RWPE2 (cell line): ENCODE measurements around the gene GFRA4.

Experiments used
- ATAC-seq: fragments of 200-7000 bp; cut with Tn5 transposase; 3 replicates; pipeline ENCODE4 v1.9.1; 2021; ENCODE audit warnings: low read depth
- DNase-seq: peaks from one replicate; pipeline ENCODE4 v3.0.0-alpha.2; 2020; ENCODE audit warnings: low spot score
- H3K27ac ChIP-seq: fragments of 450-650 bp; 2 replicates; pipeline ENCODE4 v1.5.1; 2017; ENCODE audit warnings: mild to moderate bottlenecking; ENCODE audit not compliant: poor library complexity, severe bottlenecking
- H3K27me3 ChIP-seq: fragments of 250-450 bp; sonication (Bioruptor Pico); 2 replicates; pipeline ENCODE4 v1.5.1; 2021; ENCODE audit warnings: mild to moderate bottlenecking, moderate library complexity; ENCODE audit not compliant: insufficient read depth, poor library complexity, severe bottlenecking
- H3K36me3 ChIP-seq: fragments of 250-450 bp; sonication (Bioruptor Pico); 2 replicates; pipeline ENCODE4 v1.5.1; 2020; ENCODE audit warnings: low read depth, mild to moderate bottlenecking, moderate library complexity
- H3K4me1 ChIP-seq: fragments of 250-450 bp; sonication (Bioruptor Pico); 2 replicates; pipeline ENCODE4 v1.5.1; 2021; ENCODE audit warnings: mild to moderate bottlenecking, moderate library complexity; ENCODE audit not compliant: insufficient read depth, poor library complexity, severe bottlenecking
- H3K4me3 ChIP-seq: fragments of 250-450 bp; sonication (Bioruptor Pico); 2 replicates; pipeline ENCODE4 v1.5.1; 2021; ENCODE audit warnings: mild to moderate bottlenecking, moderate library complexity; ENCODE audit not compliant: severe bottlenecking
- H3K9me3 ChIP-seq: fragments of 250-450 bp; sonication (Bioruptor Pico); 2 replicates; pipeline ENCODE4 v1.5.1; 2021; ENCODE audit warnings: mild to moderate bottlenecking, moderate library complexity; ENCODE audit not compliant: severe bottlenecking
- TF ChIP-seq, protein P1 (sequence below): fragments of 450-650 bp; IDR thresholded peaks from one replicate; pipeline ENCODE4 v1.5.1; 2017; ENCODE audit warnings: mild to moderate bottlenecking, moderate library complexity; ENCODE audit not compliant: poor library complexity, severe bottlenecking

The GFRA4 gene

DNA sequence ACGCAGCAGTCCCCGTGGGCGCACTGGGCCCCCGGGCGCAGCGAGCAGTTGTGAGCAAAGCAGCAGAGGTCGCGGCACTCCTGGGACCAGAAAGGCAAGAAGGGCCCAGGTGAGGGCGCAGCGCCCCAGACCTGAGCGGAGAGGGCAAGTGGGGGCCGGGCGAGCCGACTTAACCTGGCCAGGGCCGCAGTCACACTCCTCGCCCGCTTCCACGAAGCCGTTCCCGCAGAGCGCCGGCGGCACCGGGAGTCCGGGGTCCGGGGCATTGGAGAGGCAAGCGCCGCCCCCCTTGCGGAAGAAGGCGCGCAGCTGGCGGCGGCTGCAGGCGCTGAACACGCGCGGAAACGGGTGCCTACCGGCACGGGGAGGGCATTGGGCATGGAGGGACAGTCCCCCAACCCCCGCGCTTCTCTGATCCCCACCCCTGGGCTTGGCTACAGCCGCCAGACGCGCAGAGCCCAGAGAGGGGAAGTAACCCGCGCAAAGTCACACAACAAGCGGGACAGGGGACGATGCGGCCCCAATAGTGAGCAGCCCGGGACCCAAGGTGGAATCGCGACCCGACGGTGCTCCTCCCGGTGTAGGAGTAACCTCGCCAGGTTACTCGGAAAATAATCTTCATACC is 9.5 kb upstream of the GFRA4 start:
- TF ChIP-seq, protein P1, sequence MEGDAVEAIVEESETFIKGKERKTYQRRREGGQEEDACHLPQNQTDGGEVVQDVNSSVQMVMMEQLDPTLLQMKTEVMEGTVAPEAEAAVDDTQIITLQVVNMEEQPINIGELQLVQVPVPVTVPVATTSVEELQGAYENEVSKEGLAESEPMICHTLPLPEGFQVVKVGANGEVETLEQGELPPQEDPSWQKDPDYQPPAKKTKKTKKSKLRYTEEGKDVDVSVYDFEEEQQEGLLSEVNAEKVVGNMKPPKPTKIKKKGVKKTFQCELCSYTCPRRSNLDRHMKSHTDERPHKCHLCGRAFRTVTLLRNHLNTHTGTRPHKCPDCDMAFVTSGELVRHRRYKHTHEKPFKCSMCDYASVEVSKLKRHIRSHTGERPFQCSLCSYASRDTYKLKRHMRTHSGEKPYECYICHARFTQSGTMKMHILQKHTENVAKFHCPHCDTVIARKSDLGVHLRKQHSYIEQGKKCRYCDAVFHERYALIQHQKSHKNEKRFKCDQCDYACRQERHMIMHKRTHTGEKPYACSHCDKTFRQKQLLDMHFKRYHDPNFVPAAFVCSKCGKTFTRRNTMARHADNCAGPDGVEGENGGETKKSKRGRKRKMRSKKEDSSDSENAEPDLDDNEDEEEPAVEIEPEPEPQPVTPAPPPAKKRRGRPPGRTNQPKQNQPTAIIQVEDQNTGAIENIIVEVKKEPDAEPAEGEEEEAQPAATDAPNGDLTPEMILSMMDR: no peak
- peaks cover 53% of the 10 kb centered on the region for H3K27me3 ChIP-seq
- DNase-seq (peak; percentile 53), ATAC-seq (no peak)
- H3K9me3 ChIP-seq: no peaks in the 10 kb centered on the region
- H3K4me1 ChIP-seq: no peaks in the 10 kb centered on the region
- no peaks in the 10 kb centered on the region for H3K36me3 ChIP-seq
- no peak overlapping the region for H3K27ac ChIP-seq
- no peak overlapping the region for H3K4me3 ChIP-seq

DNA sequence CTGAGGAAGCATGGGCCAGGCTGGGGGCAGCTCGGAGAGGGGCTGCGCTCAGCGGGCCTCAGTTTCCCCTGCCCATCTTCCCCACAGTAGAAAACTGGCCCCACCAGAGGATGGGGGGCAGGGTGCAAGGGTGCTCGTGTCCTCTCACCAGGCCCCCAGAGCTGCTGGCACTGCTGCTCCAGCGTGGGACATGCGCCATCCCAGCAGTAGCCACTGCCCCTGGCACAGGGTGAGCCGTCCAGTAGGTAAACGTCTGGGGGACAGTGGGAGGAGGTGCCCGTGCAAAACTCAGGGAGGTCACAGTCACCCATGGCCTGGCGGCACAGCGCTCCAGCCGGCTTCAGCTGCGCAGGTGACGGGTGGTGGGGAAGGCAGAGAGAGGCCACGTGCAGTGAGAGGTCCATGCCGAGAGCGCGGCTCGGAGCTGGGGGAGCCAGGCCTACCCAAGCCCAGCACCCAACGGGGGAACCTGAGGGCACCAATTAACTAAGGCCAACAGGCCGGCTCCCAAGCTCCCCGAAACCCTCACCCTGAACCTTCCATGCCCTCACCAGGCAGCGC is 8.9 kb upstream of the GFRA4 start:
- Histone ChIP-seq H3K27me3 (peaks cover 53% of the 10 kb centered on the region), H3K4me1 (no peaks in the 10 kb centered on the region), H3K36me3 (no peaks in the 10 kb centered on the region), H3K27ac (no peak overlapping the region), H3K9me3 (no peaks in the 10 kb centered on the region), H3K4me3 (no peak overlapping the region)
- DNase-seq (peak; percentile 61), ATAC-seq (no peak)
- TF ChIP-seq, protein P1: no peak

GRCh38 chr20:3670945-3671344 is 7.7 kb upstream of the GFRA4 start:
- Histone ChIP-seq H3K4me1 (no peaks in the 10 kb centered on the region), H3K4me3 (no peak overlapping the region), H3K27me3 (peaks cover 48% of the 10 kb centered on the region), H3K9me3 (no peaks in the 10 kb centered on the region), H3K36me3 (no peaks in the 10 kb centered on the region), H3K27ac (no peak overlapping the region)
- TF ChIP-seq, protein P1: no peak
- ATAC-seq (no peak), DNase-seq (no peak)

GRCh38 chr20:3670511-3670910 is 7.3 kb upstream of the GFRA4 start:
- TF ChIP-seq, protein P1: peak; percentile 18
- no peak overlapping the region for H3K4me3 ChIP-seq
- ATAC-seq: peak; percentile 13; the same call in 1 of the 3 replicates
- no peaks in the 10 kb centered on the region for H3K9me3 ChIP-seq
- peaks cover 43% of the 10 kb centered on the region for H3K27me3 ChIP-seq
- H3K36me3 ChIP-seq: no peaks in the 10 kb centered on the region
- no peaks in the 10 kb centered on the region for H3K4me1 ChIP-seq
- no peak for DNase-seq
- H3K27ac ChIP-seq: no peak overlapping the region

DNA sequence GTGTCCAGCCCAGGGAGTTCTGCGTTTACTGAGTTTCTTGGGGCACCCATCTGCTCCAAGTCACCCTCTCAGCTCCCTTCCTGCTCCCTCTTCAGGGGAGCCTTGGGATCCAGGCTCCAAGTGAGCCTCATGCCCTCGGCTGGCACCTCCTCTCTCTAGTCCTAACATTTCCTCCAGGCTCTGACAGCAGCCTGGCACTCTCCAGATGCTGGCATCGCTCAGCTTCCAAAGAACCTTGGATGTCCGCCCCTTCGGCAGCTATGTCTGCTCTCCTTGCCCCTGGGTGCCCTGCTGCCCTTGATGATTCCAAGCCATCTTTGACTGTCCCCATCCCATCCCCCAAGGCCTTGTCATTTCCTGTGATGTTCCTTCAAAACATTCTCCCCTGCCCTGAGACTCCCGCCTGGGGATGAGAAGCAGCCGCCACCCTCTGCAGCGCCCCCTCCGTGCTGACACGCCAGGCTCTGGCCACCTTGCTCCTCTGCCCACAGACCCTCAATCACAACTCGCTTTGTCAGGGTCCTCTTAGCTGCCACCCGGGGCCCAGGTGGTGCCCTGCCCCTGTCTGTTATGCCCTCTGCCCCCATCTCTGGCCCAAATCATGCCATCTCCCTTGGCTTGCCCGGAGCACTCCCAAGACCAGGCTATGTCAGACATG is 6.6 kb upstream of the GFRA4 start:
- Histone ChIP-seq H3K27ac (no peak overlapping the region), H3K36me3 (no peaks in the 10 kb centered on the region), H3K4me1 (no peaks in the 10 kb centered on the region), H3K27me3 (peaks cover 37% of the 10 kb centered on the region), H3K4me3 (no peak overlapping the region), H3K9me3 (no peaks in the 10 kb centered on the region)
- DNase-seq (peak; percentile 43), ATAC-seq (no peak)
- TF ChIP-seq, protein P1: no peak
